Ascending aorta (tissue), 2 donors: ENCODE results near the gene ZSCAN5C. TPM values are rescaled to one million over a fixed set of nuclear protein-coding genes. Genes with fewer than 3 reads are reported as not detected.
"Not testable (repeated sequence)": the region's sequence is repeated elsewhere in the genome, so short reads cannot be mapped to it uniquely, and the experiment has no call there.

Experiments used
- DNase-seq, 2 donors: peaks; one replicate each; pipeline ENCODE4 v3.0.0-alpha.2; 2019; ENCODE audit warnings: low spot score in 2 of 2
- H3K27ac ChIP-seq, 2 donors: fragments of 200-600 bp; sonication (generic); one replicate each; pipeline ENCODE4 v1.5.1; 2016 to 2017; ENCODE audit warnings: mild to moderate bottlenecking in 1 of 2
- H3K27me3 ChIP-seq: fragments of 200-600 bp; sonication (generic); one replicate; pipeline ENCODE4 v1.5.1; 2017
- H3K36me3 ChIP-seq, 2 donors: fragments of 200-600 bp; sonication (generic); one replicate each; pipeline ENCODE4 v1.5.1; 2016
- H3K4me1 ChIP-seq, 2 donors: fragments of 200-600 bp; sonication (generic); one replicate each; pipeline ENCODE4 v1.5.1; 2016 to 2017; ENCODE audit warnings: mild to moderate bottlenecking in 1 of 2
- H3K4me3 ChIP-seq, 2 donors: fragments of 200-600 bp; sonication (generic); one replicate each; pipeline ENCODE4 v1.5.1; 2016 to 2017; ENCODE audit warnings: mild to moderate bottlenecking in 1 of 2
- H3K9me3 ChIP-seq, 2 donors: fragments of 200-600 bp; sonication (generic); one replicate each; pipeline ENCODE4 v1.5.1; 2016
- CTCF ChIP-seq, 3 experiments: fragments of 200-600 bp in 2 of 3; fragments of 450-650 bp in 1 of 3; sonication (generic) in 2 of 3; IDR thresholded peaks; one replicate each; pipeline ENCODE4 v1.5.1; 2016 to 2019; ENCODE audit warnings: antibody characterized with exemption in 3 of 3, mild to moderate bottlenecking in 1 of 3, moderate library complexity in 1 of 3
- intact Hi-C: fragments of 100-400 bp; cut with DNase I; formaldehyde crosslinking; loops from one replicate; pipeline ENCODE4 v1.15.1; 2023
- total RNA-seq: library from RNA; depleted of rRNA; stranded (reverse); fragments of >200 nt; gene quantifications from one replicate; pipeline ENCODE4 v1.1.0, GENCODE V29; 2016

ZSCAN5C gene
- total RNA-seq, 1 donor from 2014 or later, result not detected

- no peak for TF ChIP-seq CTCF (IDR thresholded peaks at IDR 0.05)
- intact Hi-C loops, result no loop called here
- Histone ChIP-seq H3K4me1 (no peaks in the 10 kb centered on the region), H3K36me3 (no peaks in the 10 kb centered on the region), H3K4me3 (no peak overlapping the region), H3K27ac (no peak overlapping the region), H3K9me3 (no peaks in the 10 kb centered on the region), H3K27me3 (no peaks in the 10 kb centered on the region)
- no peak for DNase-seq
These were observed 43.2 kb downstream of the ZSCAN5C start for GRCh38 chr19:56245121-56245740.

- H3K4me3 ChIP-seq, DNase-seq, H3K4me1 ChIP-seq, H3K9me3 ChIP-seq, H3K27me3 ChIP-seq, intact Hi-C loops, H3K36me3 ChIP-seq, H3K27ac ChIP-seq: not testable (repeated sequence)
These were observed 43.7 kb downstream of the ZSCAN5C start for GRCh38 chr19:56245764-56246163.

- H3K4me3 ChIP-seq, H3K4me1 ChIP-seq, H3K9me3 ChIP-seq, H3K27me3 ChIP-seq, H3K36me3 ChIP-seq, intact Hi-C loops, DNase-seq, H3K27ac ChIP-seq: not testable (repeated sequence)
These were observed 46.8 kb downstream of the ZSCAN5C start for GRCh38 chr19:56248736-56249338.

GRCh38 chr19:56252699-56253422 lies 50.8 kb downstream of the ZSCAN5C start:
- Histone ChIP-seq H3K9me3 (peaks cover 0 to 7% of the 10 kb centered on the region in 2 donors), H3K36me3 (no peaks in the 10 kb centered on the region), H3K4me3 (no peak overlapping the region), H3K4me1 (no peaks in the 10 kb centered on the region), H3K27me3 (no peaks in the 10 kb centered on the region), H3K27ac (no peak overlapping the region)
- peak in 1 of 2 donors; percentile 64 for DNase-seq
- intact Hi-C loops, result no loop called here
- TF ChIP-seq CTCF (IDR thresholded peaks at IDR 0.05), result peak; percentile 6 to 58 (median 48)

- TF ChIP-seq CTCF (IDR thresholded peaks at IDR 0.05), result peak in 2 of 3 experiments; percentile 11 to 26
- Histone ChIP-seq H3K9me3 (peaks cover 0 to 7% of the 10 kb centered on the region in 2 donors), H3K36me3 (no peaks in the 10 kb centered on the region), H3K27me3 (no peaks in the 10 kb centered on the region), H3K27ac (no peak overlapping the region), H3K4me3 (no peak overlapping the region), H3K4me1 (no peaks in the 10 kb centered on the region)
- DNase-seq, result no peak
- intact Hi-C loops, result no loop called here
These were observed 51.7 kb downstream of the ZSCAN5C start for GRCh38 chr19:56253737-56254136.

- Histone ChIP-seq H3K9me3 (no peaks in the 10 kb centered on the region), H3K27me3 (no peaks in the 10 kb centered on the region), H3K36me3 (no peaks in the 10 kb centered on the region), H3K4me1 (no peaks in the 10 kb centered on the region), H3K4me3 (no peak overlapping the region), H3K27ac (no peak overlapping the region)
- TF ChIP-seq CTCF (IDR thresholded peaks at IDR 0.05), result no peak
- intact Hi-C loops, result no loop called here
- no peak for DNase-seq
These were observed 56.2 kb downstream of the ZSCAN5C start for GRCh38 chr19:56258272-56258671.

Other genes starting within 250 kb of the ZSCAN5C start
- not detected for gene NLRP5, start 215.5 kb upstream of the ZSCAN5C start, total RNA-seq
- gene ZNF787, start 81.0 kb upstream of the ZSCAN5C start, total RNA-seq, result 18.1 TPM
- 94.9 TPM for gene ZNF444, start 61.0 kb upstream of the ZSCAN5C start, total RNA-seq
- not detected for gene GALP, start 26.3 kb upstream of the ZSCAN5C start, total RNA-seq
- gene ZSCAN5B, start 4.5 kb upstream of the ZSCAN5C start, total RNA-seq, result not detected
- gene EDDM13, start 70.5 kb downstream of the ZSCAN5C start, total RNA-seq, result not detected
- gene ZSCAN5A, start 112.6 kb downstream of the ZSCAN5C start, total RNA-seq, result 13.3 TPM
- gene ZNF582, start 191.3 kb downstream of the ZSCAN5C start, total RNA-seq, result 0.43 TPM
- gene ZNF583, start 202.1 kb downstream of the ZSCAN5C start, total RNA-seq, result 0.21 TPM